Measurements from ENCODE around the gene GREB1. TPM values are rescaled to one million over a fixed set of nuclear protein-coding genes. Genes with fewer than 3 reads are reported as not detected.

Gene GREB1
- total and polyA plus RNA-seq, 2 of the 13 experiments (the other 11 are each of a cell fraction or from before 2014, with no cell fraction given) = 31.3 to 61.2 TPM

DNA sequence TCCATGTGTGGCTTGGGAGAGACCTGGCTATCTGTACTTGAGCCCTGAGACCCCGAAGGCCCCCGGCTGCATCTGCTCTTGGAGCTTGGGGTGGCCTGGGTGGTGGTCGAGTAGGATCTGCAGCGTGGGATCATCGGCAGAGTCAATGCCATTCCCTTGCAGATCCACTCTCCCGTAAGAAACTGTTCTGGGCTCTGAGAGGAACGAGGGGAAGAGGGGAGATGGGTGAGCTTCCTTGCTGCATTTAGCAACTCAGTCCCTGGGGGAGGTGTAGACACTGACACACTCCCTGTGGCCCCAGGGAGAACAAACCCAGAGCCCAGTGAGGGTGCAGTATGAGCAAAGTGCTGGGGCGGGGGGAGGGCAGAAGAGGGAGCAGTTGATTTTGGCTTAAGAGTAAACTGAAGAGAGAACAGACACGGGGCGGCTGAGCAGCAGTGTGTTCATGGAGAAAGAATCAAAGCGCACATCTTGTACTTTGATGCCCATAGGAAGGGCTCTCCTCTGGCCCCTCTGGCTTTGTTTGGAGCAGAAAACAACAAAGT, 8.5 kb downstream of the GREB1 start (continued):
- TF ChIP-seq, protein P1, sequence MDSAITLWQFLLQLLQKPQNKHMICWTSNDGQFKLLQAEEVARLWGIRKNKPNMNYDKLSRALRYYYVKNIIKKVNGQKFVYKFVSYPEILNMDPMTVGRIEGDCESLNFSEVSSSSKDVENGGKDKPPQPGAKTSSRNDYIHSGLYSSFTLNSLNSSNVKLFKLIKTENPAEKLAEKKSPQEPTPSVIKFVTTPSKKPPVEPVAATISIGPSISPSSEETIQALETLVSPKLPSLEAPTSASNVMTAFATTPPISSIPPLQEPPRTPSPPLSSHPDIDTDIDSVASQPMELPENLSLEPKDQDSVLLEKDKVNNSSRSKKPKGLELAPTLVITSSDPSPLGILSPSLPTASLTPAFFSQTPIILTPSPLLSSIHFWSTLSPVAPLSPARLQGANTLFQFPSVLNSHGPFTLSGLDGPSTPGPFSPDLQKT (CRISPR knock-in tag; IDR thresholded peaks at IDR 0.05; ENCODE audit: borderline replicate concordance) = no peak
- TF ChIP-seq, protein P2, sequence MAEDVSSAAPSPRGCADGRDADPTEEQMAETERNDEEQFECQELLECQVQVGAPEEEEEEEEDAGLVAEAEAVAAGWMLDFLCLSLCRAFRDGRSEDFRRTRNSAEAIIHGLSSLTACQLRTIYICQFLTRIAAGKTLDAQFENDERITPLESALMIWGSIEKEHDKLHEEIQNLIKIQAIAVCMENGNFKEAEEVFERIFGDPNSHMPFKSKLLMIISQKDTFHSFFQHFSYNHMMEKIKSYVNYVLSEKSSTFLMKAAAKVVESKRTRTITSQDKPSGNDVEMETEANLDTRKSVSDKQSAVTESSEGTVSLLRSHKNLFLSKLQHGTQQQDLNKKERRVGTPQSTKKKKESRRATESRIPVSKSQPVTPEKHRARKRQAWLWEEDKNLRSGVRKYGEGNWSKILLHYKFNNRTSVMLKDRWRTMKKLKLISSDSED (CRISPR knock-in tag; IDR thresholded peaks at IDR 0.05) = no peak
- TF ChIP-seq STAT5B (CRISPR knock-in tag; IDR thresholded peaks at IDR 0.05) = no peak
- TF ChIP-seq, protein P3, sequence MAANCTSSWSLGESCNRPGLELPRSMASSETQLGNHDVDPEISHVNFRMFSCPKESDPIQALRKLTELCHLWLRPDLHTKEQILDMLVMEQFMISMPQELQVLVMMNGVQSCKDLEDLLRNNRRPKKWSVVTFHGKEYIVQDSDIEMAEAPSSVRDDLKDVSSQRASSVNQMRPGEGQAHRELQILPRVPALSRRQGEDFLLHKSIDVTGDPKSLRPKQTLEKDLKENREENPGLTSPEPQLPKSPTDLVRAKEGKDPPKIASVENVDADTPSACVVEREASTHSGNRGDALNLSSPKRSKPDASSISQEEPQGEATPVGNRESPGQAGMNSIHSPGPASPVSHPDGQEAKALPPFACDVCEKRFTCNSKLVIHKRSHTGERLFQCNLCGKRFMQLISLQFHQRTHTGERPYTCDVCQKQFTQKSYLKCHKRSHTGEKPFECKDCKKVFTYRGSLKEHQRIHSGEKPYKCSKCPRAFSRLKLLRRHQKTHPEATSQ (CRISPR knock-in tag; IDR thresholded peaks at IDR 0.05; ENCODE audit: borderline replicate concordance) = no peak
- TF ChIP-seq, protein P4, sequence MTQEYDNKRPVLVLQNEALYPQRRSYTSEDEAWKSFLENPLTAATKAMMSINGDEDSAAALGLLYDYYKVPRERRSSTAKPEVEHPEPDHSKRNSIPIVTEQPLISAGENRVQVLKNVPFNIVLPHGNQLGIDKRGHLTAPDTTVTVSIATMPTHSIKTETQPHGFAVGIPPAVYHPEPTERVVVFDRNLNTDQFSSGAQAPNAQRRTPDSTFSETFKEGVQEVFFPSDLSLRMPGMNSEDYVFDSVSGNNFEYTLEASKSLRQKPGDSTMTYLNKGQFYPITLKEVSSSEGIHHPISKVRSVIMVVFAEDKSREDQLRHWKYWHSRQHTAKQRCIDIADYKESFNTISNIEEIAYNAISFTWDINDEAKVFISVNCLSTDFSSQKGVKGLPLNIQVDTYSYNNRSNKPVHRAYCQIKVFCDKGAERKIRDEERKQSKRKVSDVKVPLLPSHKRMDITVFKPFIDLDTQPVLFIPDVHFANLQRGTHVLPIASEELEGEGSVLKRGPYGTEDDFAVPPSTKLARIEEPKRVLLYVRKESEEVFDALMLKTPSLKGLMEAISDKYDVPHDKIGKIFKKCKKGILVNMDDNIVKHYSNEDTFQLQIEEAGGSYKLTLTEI (CRISPR knock-in tag; conservative IDR thresholded peaks at IDR 0.05) = no peak
- TF ChIP-seq, protein P5, sequence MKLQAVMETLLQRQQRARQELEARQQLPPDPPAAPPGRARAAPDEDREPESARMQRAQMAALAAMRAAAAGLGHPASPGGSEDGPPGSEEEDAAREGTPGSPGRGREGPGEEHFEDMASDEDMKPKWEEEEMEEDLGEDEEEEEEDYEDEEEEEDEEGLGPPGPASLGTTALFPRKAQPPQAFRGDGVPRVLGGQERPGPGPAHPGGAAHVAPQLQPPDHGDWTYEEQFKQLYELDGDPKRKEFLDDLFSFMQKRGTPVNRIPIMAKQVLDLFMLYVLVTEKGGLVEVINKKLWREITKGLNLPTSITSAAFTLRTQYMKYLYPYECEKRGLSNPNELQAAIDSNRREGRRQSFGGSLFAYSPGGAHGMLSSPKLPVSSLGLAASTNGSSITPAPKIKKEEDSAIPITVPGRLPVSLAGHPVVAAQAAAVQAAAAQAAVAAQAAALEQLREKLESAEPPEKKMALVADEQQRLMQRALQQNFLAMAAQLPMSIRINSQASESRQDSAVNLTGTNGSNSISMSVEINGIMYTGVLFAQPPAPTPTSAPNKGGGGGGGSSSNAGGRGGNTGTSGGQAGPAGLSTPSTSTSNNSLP (IDR thresholded peaks at IDR 0.05; ENCODE audit: low read depth, low read length) = no peak
- TF ChIP-seq RARA (CRISPR knock-in tag; IDR thresholded peaks at IDR 0.05) = no peak
- no peak for TF ChIP-seq ZNF451 (CRISPR knock-in tag; IDR thresholded peaks at IDR 0.05)
- no peak for TF ChIP-seq ZNF720 (CRISPR knock-in tag; IDR thresholded peaks at IDR 0.05)
- TF ChIP-seq, protein P6, sequence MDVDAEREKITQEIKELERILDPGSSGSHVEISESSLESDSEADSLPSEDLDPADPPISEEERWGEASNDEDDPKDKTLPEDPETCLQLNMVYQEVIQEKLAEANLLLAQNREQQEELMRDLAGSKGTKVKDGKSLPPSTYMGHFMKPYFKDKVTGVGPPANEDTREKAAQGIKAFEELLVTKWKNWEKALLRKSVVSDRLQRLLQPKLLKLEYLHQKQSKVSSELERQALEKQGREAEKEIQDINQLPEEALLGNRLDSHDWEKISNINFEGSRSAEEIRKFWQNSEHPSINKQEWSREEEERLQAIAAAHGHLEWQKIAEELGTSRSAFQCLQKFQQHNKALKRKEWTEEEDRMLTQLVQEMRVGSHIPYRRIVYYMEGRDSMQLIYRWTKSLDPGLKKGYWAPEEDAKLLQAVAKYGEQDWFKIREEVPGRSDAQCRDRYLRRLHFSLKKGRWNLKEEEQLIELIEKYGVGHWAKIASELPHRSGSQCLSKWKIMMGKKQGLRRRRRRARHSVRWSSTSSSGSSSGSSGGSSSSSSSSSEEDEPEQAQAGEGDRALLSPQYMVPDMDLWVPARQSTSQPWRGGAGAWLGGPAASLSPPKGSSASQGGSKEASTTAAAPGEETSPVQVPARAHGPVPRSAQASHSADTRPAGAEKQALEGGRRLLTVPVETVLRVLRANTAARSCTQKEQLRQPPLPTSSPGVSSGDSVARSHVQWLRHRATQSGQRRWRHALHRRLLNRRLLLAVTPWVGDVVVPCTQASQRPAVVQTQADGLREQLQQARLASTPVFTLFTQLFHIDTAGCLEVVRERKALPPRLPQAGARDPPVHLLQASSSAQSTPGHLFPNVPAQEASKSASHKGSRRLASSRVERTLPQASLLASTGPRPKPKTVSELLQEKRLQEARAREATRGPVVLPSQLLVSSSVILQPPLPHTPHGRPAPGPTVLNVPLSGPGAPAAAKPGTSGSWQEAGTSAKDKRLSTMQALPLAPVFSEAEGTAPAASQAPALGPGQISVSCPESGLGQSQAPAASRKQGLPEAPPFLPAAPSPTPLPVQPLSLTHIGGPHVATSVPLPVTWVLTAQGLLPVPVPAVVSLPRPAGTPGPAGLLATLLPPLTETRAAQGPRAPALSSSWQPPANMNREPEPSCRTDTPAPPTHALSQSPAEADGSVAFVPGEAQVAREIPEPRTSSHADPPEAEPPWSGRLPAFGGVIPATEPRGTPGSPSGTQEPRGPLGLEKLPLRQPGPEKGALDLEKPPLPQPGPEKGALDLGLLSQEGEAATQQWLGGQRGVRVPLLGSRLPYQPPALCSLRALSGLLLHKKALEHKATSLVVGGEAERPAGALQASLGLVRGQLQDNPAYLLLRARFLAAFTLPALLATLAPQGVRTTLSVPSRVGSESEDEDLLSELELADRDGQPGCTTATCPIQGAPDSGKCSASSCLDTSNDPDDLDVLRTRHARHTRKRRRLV (CRISPR knock-in tag; IDR thresholded peaks at IDR 0.05) = no peak

Data from HepG2 (cell line).